A673 (cell line): Measurements from ENCODE around the gene NCOR1. TPM values are rescaled to one million over a fixed set of nuclear protein-coding genes. Genes with fewer than 3 reads are reported as not detected.

Source experiments
- BruUV-seq: library from RNA; stranded (reverse); fragments of 400-500 nt; replicated peaks from 2 replicates; lab custom pipeline; 2021; lab: Mats Ljungman, UMichigan
- CTCF ChIA-PET: fragments of 300-600 bp; sonication (Branson Sonifier 250); formaldehyde crosslinking; loops from one replicate; lab custom pipeline; 2022; ENCODE audit warnings: antibody characterized with exemption; lab: Charles Lee
- POLR2A ChIA-PET: fragments of 300-600 bp; sonication (Branson Sonifier 250); formaldehyde crosslinking; loops from one replicate; lab custom pipeline; 2022; ENCODE audit warnings: antibody characterized with exemption; ENCODE audit not compliant: low non-redundant PET; lab: Charles Lee
- DNase-seq: peaks from one replicate; pipeline ENCODE4 v3.0.0-alpha.2; 2015; ENCODE audit warnings: low spot score
- H3K27ac ChIP-seq: fragments of 200-600 bp; sonication (generic); 2 replicates; pipeline ENCODE4 v1.5.1; 2016; ENCODE audit warnings: mixed run types, low read depth, mild to moderate bottlenecking, mixed read lengths, antibody characterized with exemption, low read length; ENCODE audit not compliant: poor library complexity, severe bottlenecking
- H3K27me3 ChIP-seq: fragments of 200-600 bp; sonication (generic); replicated peaks from 2 replicates; pipeline ENCODE4 v1.6.1; 2017; ENCODE audit warnings: mixed run types, low read depth, mild to moderate bottlenecking, mixed read lengths, antibody characterized with exemption, low read length; ENCODE audit not compliant: insufficient read depth, poor library complexity
- H3K36me3 ChIP-seq: fragments of 200-600 bp; sonication (generic); 2 replicates; pipeline ENCODE4 v1.6.1; 2016; ENCODE audit warnings: mixed run types, mild to moderate bottlenecking, mixed read lengths, antibody characterized with exemption, low read length; ENCODE audit not compliant: insufficient read depth, poor library complexity, severe bottlenecking
- H3K4me1 ChIP-seq: fragments of 200-600 bp; sonication (generic); 2 replicates; pipeline ENCODE4 v1.6.1; 2017; ENCODE audit warnings: mixed run types, mild to moderate bottlenecking, mixed read lengths, antibody characterized with exemption, low read length; ENCODE audit not compliant: insufficient read depth, poor library complexity, severe bottlenecking
- H3K4me3 ChIP-seq: fragments of 200-600 bp; sonication (generic); 2 replicates; pipeline ENCODE4 v1.5.1; 2016; ENCODE audit warnings: low read depth, mixed run types, mild to moderate bottlenecking, mixed read lengths, low read length; ENCODE audit not compliant: poor library complexity, severe bottlenecking
- H3K9me3 ChIP-seq: fragments of 200-600 bp; sonication (generic); 2 replicates; pipeline ENCODE4 v1.6.1; 2016; ENCODE audit warnings: mixed run types, low read depth, mild to moderate bottlenecking, mixed read lengths, antibody characterized with exemption, low read length; ENCODE audit not compliant: poor library complexity, severe bottlenecking
- CTCF ChIP-seq: fragments of 300-800, 200-600 bp; sonication (generic); conservative IDR thresholded peaks from 2 replicates; pipeline ENCODE4 v1.5.1; 2017; ENCODE audit warnings: low read depth, mild to moderate bottlenecking, antibody characterized with exemption, low read length, moderate library complexity, mixed read lengths
- EZH2 ChIP-seq: fragments of 200-600 bp; sonication (generic); IDR thresholded peaks from 2 replicates; pipeline ENCODE4 v1.6.1; 2017; ENCODE audit warnings: borderline replicate concordance, low read depth, mild to moderate bottlenecking, mixed read lengths, antibody characterized with exemption, low read length; ENCODE audit not compliant: poor library complexity, severe bottlenecking
- intact Hi-C: fragments of 100-400 bp; cut with micrococcal nuclease; formaldehyde crosslinking; loops from one replicate; pipeline ENCODE4 v1.10.0; 2022; ENCODE audit not compliant: unreplicated experiment
- total RNA-seq: library from RNA; stranded (reverse); gene quantifications from 2 replicates; pipeline ENCODE4 v1.2.3, GENCODE V29; 2021

NCOR1 gene
- total RNA-seq, 1 experiment from 2014 or later: 150 TPM

GRCh38 chr17:16050844-16051243 is 164.5 kb downstream of the NCOR1 start:
- peaks cover 41% of the 10 kb centered on the region for H3K36me3 ChIP-seq
- H3K4me3 ChIP-seq: no peak overlapping the region
- POLR2A ChIA-PET: no interaction called here
- no peaks in the 10 kb centered on the region for H3K4me1 ChIP-seq
- no peaks in the 10 kb centered on the region for H3K9me3 ChIP-seq
- CTCF ChIA-PET: no interaction called here
- intact Hi-C loops: no loop called here
- DNase-seq: no peak
- no peak overlapping the region for H3K27ac ChIP-seq
- no TSS peak for BruUV-seq
- TF ChIP-seq CTCF (no peak), EZH2 (no peak)
- H3K27me3 ChIP-seq: no peaks in the 10 kb centered on the region

- Histone ChIP-seq H3K27ac (no peak overlapping the region), H3K4me3 (no peak overlapping the region), H3K36me3 (peaks cover 50% of the 10 kb centered on the region), H3K9me3 (no peaks in the 10 kb centered on the region), H3K27me3 (no peaks in the 10 kb centered on the region), H3K4me1 (no peaks in the 10 kb centered on the region)
- intact Hi-C loops: no loop called here
- BruUV-seq: no TSS peak
- ChIA-PET POLR2A (interaction anchor here (0.6 kb wide), 1 partner anchor 10 kb away, joined by 3 read pairs; no protein-coding TSS in a partner anchor), CTCF (no interaction called here)
- DNase-seq: no peak
- TF ChIP-seq CTCF: no peak
- TF ChIP-seq EZH2: no peak
Observed at GRCh38 chr17:16048811-16049449, 166.4 kb downstream of the NCOR1 start.

GRCh38 chr17:16046966-16047365 is 168.4 kb downstream of the NCOR1 start:
- H3K9me3 ChIP-seq: no peaks in the 10 kb centered on the region
- no TSS peak for BruUV-seq
- no peak for TF ChIP-seq CTCF
- TF ChIP-seq EZH2: no peak
- intact Hi-C loops: no loop called here
- no peak overlapping the region for H3K27ac ChIP-seq
- no peaks in the 10 kb centered on the region for H3K27me3 ChIP-seq
- no peaks in the 10 kb centered on the region for H3K4me1 ChIP-seq
- no peak for DNase-seq
- H3K36me3 ChIP-seq: peaks cover 50% of the 10 kb centered on the region
- no peak overlapping the region for H3K4me3 ChIP-seq
- POLR2A ChIA-PET: no interaction called here
- CTCF ChIA-PET: no interaction called here
